A549 (cell line): ENCODE data around the gene FBXL13. TPM values are rescaled to one million over a fixed set of nuclear protein-coding genes. Genes with fewer than 3 reads are reported as not detected.
A peak's percentile ranks its signal among the peaks of the same experiment; 100 is the strongest.

Experiments
- ATAC-seq, 2 experiments: fragments of 200-7000 bp in 1 of 2; fragments of >200 bp in 1 of 2; cut with Nextera tagmentation in 1 of 2; cut with Tn5 transposase in 1 of 2; 3 replicates each; pipeline versions ENCODE4 v1.8.0 to v1.9.1; 2018 to 2020; ENCODE audit warnings: mild to moderate bottlenecking in 1 of 2, moderate library complexity in 1 of 2
- CTCF ChIA-PET: fragments of 300-600 bp; sonication (Branson Sonifier 250); formaldehyde crosslinking; extraction: SDS; loops from one replicate; lab custom pipeline; 2021; ENCODE audit warnings: antibody characterized with exemption, inconsistent platforms; lab: Yijun Ruan, JAX
- POLR2A ChIA-PET: fragments of 350-600 bp; formaldehyde crosslinking; extraction: SDS; loops from one replicate; lab custom pipeline; 2021; ENCODE audit warnings: antibody characterized with exemption, inconsistent platforms; lab: Yijun Ruan, JAX
- DNase-seq, 2 experiments: peaks; one replicate each; pipeline versions ENCODE4 v3.0.0 to v3.0.0-alpha.2; 2011 to 2016; ENCODE audit warnings: low read depth in 1 of 2, low spot score in 1 of 2
- FAIRE-seq: peaks from 2 replicates; lab custom pipeline; 2011; peaks lifted over from hg19 to GRCh38; lab: Jason Lieb, UNC
- H3K27ac ChIP-seq, 2 experiments: fragments of >200 bp; sonication (Bioruptor Twin); formaldehyde crosslinking; 3 replicates each; pipeline ENCODE4 v1.5.1; 2016 to 2017
- H3K4me1 ChIP-seq: fragments of >200 bp; sonication (Bioruptor Twin); formaldehyde crosslinking; 3 replicates; pipeline ENCODE4 v1.6.1; 2016
- H3K4me2 ChIP-seq: fragments of >200 bp; sonication (Bioruptor Twin); formaldehyde crosslinking; 3 replicates; pipeline ENCODE4 v1.6.1; 2016
- H3K4me3 ChIP-seq: fragments of >200 bp; sonication (Bioruptor Twin); formaldehyde crosslinking; 3 replicates; pipeline ENCODE4 v1.5.1; 2016
- H3K9me3 ChIP-seq: fragments of >200 bp; sonication (Bioruptor Twin); formaldehyde crosslinking; 3 replicates; pipeline ENCODE4 v1.6.1; 2016
- BCL3 ChIP-seq: fragments of >200 bp; sonication (Bioruptor Twin); formaldehyde crosslinking; IDR thresholded peaks from 3 replicates; pipeline ENCODE4 v1.6.1; 2016
- CBX8 ChIP-seq: fragments of 200-600 bp; sonication (generic); IDR thresholded peaks from 2 replicates; pipeline ENCODE4 v1.6.1; 2016
- EHMT2 ChIP-seq: fragments of 200-600 bp; sonication (generic); IDR thresholded peaks from 2 replicates; pipeline ENCODE4 v1.6.1; 2016; ENCODE audit warnings: antibody characterized with exemption, low read depth, mild to moderate bottlenecking, moderate library complexity
- ELK1 ChIP-seq: fragments of 150-350 bp; IDR thresholded peaks from 2 replicates; pipeline ENCODE4 v1.6.1; 2014; ENCODE audit warnings: low read depth, mild to moderate bottlenecking, low read length
- EP300 ChIP-seq, 2 experiments: fragments of >200 bp; sonication (Bioruptor Twin); formaldehyde crosslinking; IDR thresholded peaks; 2 replicates in 1 of 2; 3 replicates in 1 of 2; pipeline ENCODE4 v1.6.1; 2016 to 2017
- FOSB ChIP-seq: fragments of 250-450 bp; sonication (Bioruptor Pico); IDR thresholded peaks from 2 replicates; pipeline ENCODE4 v1.5.0; 2020; ENCODE audit warnings: mild to moderate bottlenecking, moderate library complexity
- FOXS1 ChIP-seq: fragments of 250-450 bp; sonication (Bioruptor Pico); IDR thresholded peaks from 2 replicates; pipeline ENCODE4 v1.5.0; 2020; ENCODE audit warnings: mild to moderate bottlenecking, moderate library complexity
- GATA3 ChIP-seq: IDR thresholded peaks from 2 replicates; pipeline ENCODE4 v1.6.1; 2012; ENCODE audit warnings: borderline replicate concordance
- HES2 ChIP-seq: fragments of >200 bp; sonication (Bioruptor Twin); formaldehyde crosslinking; IDR thresholded peaks from 2 replicates; pipeline ENCODE4 v1.6.1; 2016
- HEYL ChIP-seq: fragments of 250-450 bp; sonication (Bioruptor Pico); IDR thresholded peaks from 2 replicates; pipeline ENCODE4 v1.8.0; 2021; ENCODE audit warnings: mild to moderate bottlenecking, moderate library complexity
- HMGXB4 ChIP-seq: fragments of 250-450 bp; sonication (Bioruptor Pico); IDR thresholded peaks from 2 replicates; pipeline ENCODE4 v1.5.0; 2021; ENCODE audit warnings: mild to moderate bottlenecking, moderate library complexity, borderline replicate concordance
- HOXB13 ChIP-seq: fragments of 250-450 bp; sonication (Bioruptor Pico); IDR thresholded peaks from 2 replicates; pipeline ENCODE4 v1.5.0; 2020; ENCODE audit warnings: low read depth, mild to moderate bottlenecking, moderate library complexity
- JUN ChIP-seq, 2 experiments: fragments of >200 bp; sonication (Bioruptor Twin); formaldehyde crosslinking; IDR thresholded peaks; 2 replicates in 1 of 2; 3 replicates in 1 of 2; pipeline ENCODE4 v1.6.1; 2016 to 2017
- MYC ChIP-seq: IDR thresholded peaks from 2 replicates; pipeline ENCODE4 v1.6.1; 2012; ENCODE audit warnings: mild to moderate bottlenecking, inconsistent platforms, low read length, improper control_type of control experiment, borderline replicate concordance
- NFE2L2 ChIP-seq: fragments of 150-350 bp; conservative IDR thresholded peaks from 2 replicates; pipeline ENCODE4 v1.6.1; 2014; ENCODE audit warnings: low read length
- NPAS2 ChIP-seq: fragments of 250-450 bp; sonication (Bioruptor Pico); IDR thresholded peaks from 2 replicates; pipeline ENCODE4 v1.8.0; 2022; ENCODE audit warnings: mild to moderate bottlenecking, moderate library complexity, borderline replicate concordance
- PBX3 ChIP-seq: IDR thresholded peaks from 2 replicates; pipeline ENCODE4 v1.6.1; 2012
- POLR2A ChIP-seq: IDR thresholded peaks from 2 replicates; pipeline ENCODE4 v1.6.1; 2012; ENCODE audit warnings: mild to moderate bottlenecking, low read length
- RAD21 ChIP-seq, 2 experiments: fragments of >200 bp in 1 of 2; sonication (Bioruptor Twin) in 1 of 2; formaldehyde crosslinking in 1 of 2; IDR thresholded peaks in 1 of 2; conservative IDR thresholded peaks in 1 of 2; 2 replicates in 1 of 2; 3 replicates in 1 of 2; pipeline ENCODE4 v1.6.1; 2012 to 2018; ENCODE audit warnings: inconsistent platforms in 1 of 2
- RFX5 ChIP-seq: fragments of 450-650 bp; IDR thresholded peaks from 2 replicates; pipeline ENCODE4 v1.7.1; 2014; ENCODE audit warnings: antibody characterized with exemption, mild to moderate bottlenecking, moderate library complexity
- SMC3 ChIP-seq: fragments of >200 bp; sonication (Bioruptor Twin); formaldehyde crosslinking; IDR thresholded peaks from 3 replicates; pipeline ENCODE4 v1.6.1; 2018; ENCODE audit warnings: inconsistent platforms
- SREBF2 ChIP-seq: fragments of 450-650 bp; IDR thresholded peaks from 2 replicates; pipeline ENCODE4 v1.6.1; 2014; ENCODE audit warnings: mild to moderate bottlenecking, moderate library complexity
- WGBS: methylation state at CpG from one replicate; pipeline ENCODE4 v1.1.6; 2017; ENCODE audit errors: missing lambda C conversion rate; 5-methylcytosine and 5-hydroxymethylcytosine counted together
- polyA plus RNA-seq, 4 experiments: library from polyadenylated mRNA; depleted of rRNA in 3 of 4; stranded (reverse); fragments of >200 nt; fragmentation: RNase III in 1 of 4; extraction: RNeasy Plus Mini Kit Qiagen cat#74134 plus additional on column Dnase treatment in 1 of 4; gene quantifications; 2 replicates in 3 of 4; 3 replicates in 1 of 4; pipeline ENCODE4 v1.2.3, GENCODE V29; 2011 to 2017

The FBXL13 gene
- polyA plus RNA-seq, 2 of the 4 experiments (the other 2 are of a cell fraction): 0.45 to 0.70 TPM

- H3K9me3 ChIP-seq: no peaks in the 10 kb centered on the region
- H3K4me3 ChIP-seq: peak overlapping the region; percentile 93
- peak overlapping the region; percentile 88 to 94 for H3K27ac ChIP-seq
- TF ChIP-seq JUN (IDR thresholded peaks at IDR 0.05) (peak in 1 of 2 experiments; percentile 65; a peak in 2 of 5 replicates), PBX3 (no peak), HES2 (no peak), RAD21 (conservative IDR thresholded peaks at IDR 0.05 in 1 of 2, IDR thresholded peaks at IDR 0.05 in 1 of 2) (0 out of 5 replicates have a peak, but pooled peaks of 1 of the 2 experiments have one; percentile 1), SREBF2 (no peak)
- CTCF ChIA-PET: interaction anchor here (0.6 to 6.1 kb wide), 4 partner anchors 15 to 65 kb away, joined by 3 to 61 read pairs (median 6); no protein-coding TSS in a partner anchor
- POLR2A ChIA-PET: interaction anchor here (0.9 to 2.4 kb wide), 12 partner anchors 8 to 403 kb away, joined by 3 to 26 read pairs (median 4); partner anchors contain the start of genes FAM185A, NAPEPLD and PSMC2
- H3K4me1 ChIP-seq: peaks cover 15% of the 10 kb centered on the region
- peak; percentile 15 to 36 for DNase-seq
- peak; percentile 21 to 54 for ATAC-seq
- WGBS: 4% methylated on average over 24 of the region's 36 CpGs
- H3K4me2 ChIP-seq: peak overlapping the region; percentile 83
- no peak for FAIRE-seq
These were observed 832 bp upstream of the FBXL13 start for GRCh38 chr7:103075337-103075918.

GRCh38 chr7:103073989-103074518 lies 542 bp downstream of the FBXL13 start:
- Histone ChIP-seq H3K4me2 (peak overlapping the region; percentile 87), H3K4me1 (peaks cover 15% of the 10 kb centered on the region)
- TF ChIP-seq HOXB13 (CRISPR knock-in tag) (no peak), GATA3 (no peak), FOXS1 (CRISPR knock-in tag) (no peak), ELK1 (no peak), BCL3 (no peak), HEYL (CRISPR knock-in tag) (no peak), CBX8 (no peak), FOSB (no peak), POLR2A (no peak), MYC (no peak), JUN (IDR thresholded peaks at IDR 0.05) (no peak), HMGXB4 (CRISPR knock-in tag) (no peak), NFE2L2 (no peak), EP300 (IDR thresholded peaks at IDR 0.05) (no peak), RFX5 (no peak), NPAS2 (CRISPR knock-in tag) (no peak), HES2 (no peak), EHMT2 (no peak), SMC3 (no peak)
- TF ChIP-seq, all 56 proteins: peak for 0
- ChIA-PET POLR2A (interaction anchor here (1.2 to 2.4 kb wide), 3 partner anchors 9 to 75 kb away, joined by 4 to 26 read pairs (median 19); partner anchors contain the start of gene NAPEPLD), CTCF (interaction anchor here (0.5 to 6.1 kb wide), 4 partner anchors 9 to 1871 kb away, joined by 3 to 61 read pairs (median 6); no protein-coding TSS in a partner anchor)
- peak overlapping the region; percentile 93 for H3K4me3 ChIP-seq
- ATAC-seq: peak; percentile 19 to 31
- H3K27ac ChIP-seq: peak overlapping the region; percentile 88 to 94
- H3K9me3 ChIP-seq: no peaks in the 10 kb centered on the region
- WGBS: 6% methylated on average over 6 of the region's 6 CpGs
- no peak for FAIRE-seq
- peak in 1 of 2 experiments; percentile 10 for DNase-seq
